D721Med (cell line): Measurements from ENCODE around the gene COL4A4.

ENCODE experiments used
- DNase-seq: peaks from one replicate; pipeline ENCODE4 v3.0.0; 2011; ENCODE audit warnings: low spot score; ENCODE audit not compliant: insufficient read length
- FAIRE-seq: peaks from 2 replicates; lab custom pipeline; 2011; peaks lifted over from hg19 to GRCh38; lab: Jason Lieb, UNC
- TF ChIP-seq, protein P1 (sequence below): IDR thresholded peaks from 2 replicates; pipeline ENCODE4 v1.5.1; 2012; ENCODE audit warnings: mild to moderate bottlenecking, control low read depth; ENCODE audit not compliant: insufficient read depth; ENCODE audit errors: missing control alignments

Gene COL4A4

DNA sequence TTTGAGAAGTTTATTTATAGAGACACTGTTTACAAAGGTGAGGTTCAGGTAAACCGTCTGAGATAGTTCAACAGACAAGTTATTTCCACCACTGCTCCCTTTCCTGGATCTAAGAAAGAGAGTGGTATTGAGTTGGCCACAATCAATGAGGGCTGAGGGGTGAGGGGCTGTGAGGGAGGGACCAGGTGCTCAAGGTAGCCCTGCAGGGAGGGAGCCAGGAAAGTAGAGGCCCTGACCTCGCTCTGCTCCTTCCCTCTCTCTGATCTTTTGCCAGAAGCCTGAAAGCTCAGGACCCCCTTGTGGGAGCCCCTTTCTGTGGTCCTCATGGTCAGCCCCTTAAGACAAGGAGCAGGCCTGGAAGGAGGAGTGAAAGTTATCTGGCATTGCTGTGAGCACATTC is 30.2 kb upstream of the COL4A4 start:
- DNase-seq = no peak
- FAIRE-seq = no peak
- TF ChIP-seq, protein P1, sequence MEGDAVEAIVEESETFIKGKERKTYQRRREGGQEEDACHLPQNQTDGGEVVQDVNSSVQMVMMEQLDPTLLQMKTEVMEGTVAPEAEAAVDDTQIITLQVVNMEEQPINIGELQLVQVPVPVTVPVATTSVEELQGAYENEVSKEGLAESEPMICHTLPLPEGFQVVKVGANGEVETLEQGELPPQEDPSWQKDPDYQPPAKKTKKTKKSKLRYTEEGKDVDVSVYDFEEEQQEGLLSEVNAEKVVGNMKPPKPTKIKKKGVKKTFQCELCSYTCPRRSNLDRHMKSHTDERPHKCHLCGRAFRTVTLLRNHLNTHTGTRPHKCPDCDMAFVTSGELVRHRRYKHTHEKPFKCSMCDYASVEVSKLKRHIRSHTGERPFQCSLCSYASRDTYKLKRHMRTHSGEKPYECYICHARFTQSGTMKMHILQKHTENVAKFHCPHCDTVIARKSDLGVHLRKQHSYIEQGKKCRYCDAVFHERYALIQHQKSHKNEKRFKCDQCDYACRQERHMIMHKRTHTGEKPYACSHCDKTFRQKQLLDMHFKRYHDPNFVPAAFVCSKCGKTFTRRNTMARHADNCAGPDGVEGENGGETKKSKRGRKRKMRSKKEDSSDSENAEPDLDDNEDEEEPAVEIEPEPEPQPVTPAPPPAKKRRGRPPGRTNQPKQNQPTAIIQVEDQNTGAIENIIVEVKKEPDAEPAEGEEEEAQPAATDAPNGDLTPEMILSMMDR = no peak

DNA sequence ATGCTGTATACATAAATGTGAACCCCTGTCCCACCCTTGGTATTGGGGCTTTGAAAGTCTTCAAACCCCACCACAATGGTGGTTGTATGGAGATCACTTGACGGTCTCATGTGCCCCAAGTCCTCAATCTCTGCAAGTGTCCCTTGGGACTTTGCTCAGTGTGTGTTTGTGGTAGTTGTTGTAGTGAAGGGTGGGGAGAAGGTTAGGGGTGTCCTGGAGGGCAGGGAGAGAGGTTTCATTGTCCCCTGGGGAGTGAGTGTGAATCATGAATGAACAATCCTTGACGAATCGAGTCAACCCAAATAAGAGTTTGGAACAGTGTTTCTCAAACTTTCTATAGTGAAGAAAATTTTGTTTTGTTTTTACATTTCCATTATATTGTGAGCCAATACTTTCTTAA is 28.5 kb upstream of the COL4A4 start:
- DNase-seq (no peak), FAIRE-seq (no peak)
- TF ChIP-seq, protein P1 = no peak

DNA sequence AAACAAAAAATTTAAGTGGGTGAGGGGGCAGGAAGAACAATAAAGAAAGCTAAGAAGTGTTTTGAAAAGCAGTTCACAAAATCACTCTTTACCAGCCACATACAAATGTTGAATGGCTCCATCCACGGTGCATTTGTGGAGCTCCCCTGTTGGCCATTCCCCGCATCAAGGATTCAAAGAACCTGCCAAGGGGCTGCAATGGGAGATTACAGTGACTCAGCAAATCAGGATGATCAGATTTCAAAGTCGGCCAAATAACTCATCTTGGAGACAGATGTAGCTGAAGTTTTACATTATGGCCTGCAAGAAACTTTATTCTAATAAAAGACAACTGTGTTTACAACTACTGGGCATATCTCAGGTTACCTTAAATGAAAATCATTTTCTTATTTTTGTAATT is 27.4 kb upstream of the COL4A4 start:
- TF ChIP-seq, protein P1 = no peak
- FAIRE-seq (no peak), DNase-seq (no peak)

DNA sequence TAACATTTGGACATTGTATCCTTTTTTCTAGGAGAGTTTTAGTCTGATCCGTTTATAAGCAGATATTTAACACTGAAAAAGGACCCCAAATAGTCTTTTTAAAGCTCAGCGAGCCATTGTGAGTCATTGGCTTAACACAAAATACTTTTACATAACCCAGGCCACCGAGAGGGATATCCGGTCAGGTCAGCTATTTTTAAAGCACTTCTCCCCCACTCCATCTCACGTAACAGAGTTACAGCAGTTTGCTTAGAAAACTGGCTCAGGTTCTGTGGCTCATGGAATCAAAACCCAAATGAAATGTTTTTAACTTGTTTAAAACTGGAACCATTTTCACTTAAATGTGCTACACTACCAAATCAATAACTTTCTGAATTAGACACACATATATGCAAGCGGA is 24.3 kb upstream of the COL4A4 start:
- TF ChIP-seq, protein P1 = no peak
- no peak for FAIRE-seq
- DNase-seq = no peak

DNA sequence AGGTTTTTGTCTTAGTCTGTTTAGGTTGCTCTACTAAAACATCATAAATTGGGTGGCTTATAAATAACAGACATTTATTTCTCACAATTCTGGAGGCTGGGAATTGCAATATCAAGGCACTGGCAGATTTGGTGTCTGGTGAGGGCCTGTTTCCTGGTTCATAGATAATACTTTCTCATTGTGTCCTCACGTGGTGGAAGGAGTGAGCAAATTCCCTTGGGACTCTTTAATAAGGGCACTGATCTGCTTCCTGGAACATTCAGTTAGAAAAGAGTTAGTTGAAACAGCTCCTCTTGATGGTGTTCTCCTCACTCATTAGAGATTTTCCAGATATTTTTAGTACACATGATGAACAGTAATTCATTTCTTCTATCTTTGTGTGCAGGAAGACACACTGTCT is 22.7 kb upstream of the COL4A4 start:
- TF ChIP-seq, protein P1 = no peak
- DNase-seq (no peak), FAIRE-seq (no peak)

DNA sequence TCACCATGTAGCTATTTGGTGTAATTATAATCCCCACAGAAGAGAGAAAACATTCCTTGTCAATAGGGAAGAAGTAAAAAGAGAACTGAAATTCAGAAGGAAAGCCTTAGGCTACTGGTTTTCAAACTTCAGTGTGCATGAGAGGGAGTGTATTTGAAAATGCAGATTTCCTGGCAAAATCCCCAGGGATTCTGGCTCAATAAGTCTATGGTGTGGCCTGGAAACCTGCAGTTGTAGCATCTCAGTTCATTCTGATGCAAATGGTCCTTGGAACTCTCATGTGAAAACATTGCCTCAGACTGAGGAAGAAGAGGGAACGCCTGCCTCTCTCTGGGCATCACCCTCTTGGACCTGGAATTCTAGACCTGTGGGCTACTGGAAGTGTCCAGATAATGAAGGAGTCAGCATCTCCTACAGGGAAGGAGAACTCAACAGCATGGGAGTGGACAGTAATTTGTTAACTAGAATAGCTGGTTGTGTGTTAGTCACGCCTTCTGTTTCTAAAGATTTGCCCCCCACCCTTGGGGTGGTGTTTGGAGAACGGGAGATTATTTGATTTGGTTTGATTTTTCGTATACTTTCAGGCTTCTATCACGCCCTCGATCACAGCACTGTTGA is 21.7 kb upstream of the COL4A4 start:
- no peak for FAIRE-seq
- no peak for DNase-seq
- TF ChIP-seq, protein P1 = no peak

DNA sequence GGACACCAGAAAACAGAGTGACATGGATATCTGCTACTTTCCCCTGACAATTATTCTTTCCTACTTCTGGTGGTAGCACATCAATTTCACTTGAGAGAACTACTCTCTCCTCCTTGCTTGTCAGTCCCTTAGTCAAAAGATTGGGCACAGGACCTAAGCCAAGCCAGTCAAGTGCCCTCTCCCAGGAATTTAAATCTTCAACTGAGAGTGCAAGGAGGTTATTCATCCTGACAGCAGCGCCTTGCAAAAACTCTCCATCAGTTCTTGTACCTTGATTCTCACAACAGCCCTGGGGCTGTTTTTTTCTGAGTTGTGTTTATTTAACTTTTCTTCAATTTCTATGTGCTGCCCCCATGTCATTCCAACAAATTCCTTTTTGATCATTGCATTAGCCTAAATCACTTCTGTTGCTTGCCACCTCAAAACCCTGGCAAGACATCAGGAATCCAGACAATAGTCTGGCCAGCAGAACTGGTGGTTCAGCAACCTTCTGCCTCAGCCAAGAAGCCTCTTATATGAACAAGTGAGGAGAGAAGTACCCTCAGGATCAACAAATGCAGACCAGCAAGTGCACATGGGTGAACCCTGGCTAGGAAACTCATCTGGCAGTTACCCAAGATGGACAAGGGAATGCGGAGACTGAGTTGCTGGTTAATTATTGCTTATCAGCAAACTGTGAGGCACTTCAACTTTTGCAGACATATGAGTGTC is 19.8 kb upstream of the COL4A4 start:
- no peak for FAIRE-seq
- no peak for DNase-seq
- TF ChIP-seq, protein P1 = no peak
